HepG2 (cell line): Measurements from ENCODE around the gene TSSK2.

Experiments used
- ESRRA ChIP-seq: sonication (generic); formaldehyde crosslinking; IDR thresholded peaks from 2 replicates; pipeline ENCODE4 v1.5.1; 2020; ENCODE audit warnings: mild to moderate bottlenecking, low read depth, missing genetic modification reagents
- EZH2 ChIP-seq: conservative IDR thresholded peaks from 2 replicates; pipeline ENCODE4 v1.6.1; 2012; ENCODE audit warnings: mild to moderate bottlenecking, low read depth, low read length, moderate library complexity
- HNRNPH1 ChIP-seq: fragments of 200-400 bp; formaldehyde crosslinking; optimal IDR thresholded peaks from 2 replicates; pipeline ENCODE3; 2017; ENCODE audit warnings: mild to moderate bottlenecking, low read depth, low read length
- IRF2 ChIP-seq: IDR thresholded peaks from 2 replicates; pipeline ENCODE4 v1.6.1; 2018; ENCODE audit warnings: missing genetic modification reagents, missing compliant biosample characterization
- KAT7 ChIP-seq: IDR thresholded peaks from 2 replicates; pipeline ENCODE4 v1.6.1; 2018; ENCODE audit warnings: borderline replicate concordance, missing compliant biosample characterization
- TCF12 ChIP-seq, 2 experiments: fragments of 450-650 bp in 1 of 2; sonication (generic) in 1 of 2; formaldehyde crosslinking in 1 of 2; IDR thresholded peaks; 2 replicates each; pipeline versions ENCODE4 v1.6.1 to v1.8.0; 2017 to 2022; ENCODE audit warnings: antibody characterized with exemption in 1 of 2, mild to moderate bottlenecking in 1 of 2, missing genetic modification reagents in 1 of 2, moderate library complexity in 1 of 2
- TOE1 ChIP-seq: sonication (generic); formaldehyde crosslinking; IDR thresholded peaks from 2 replicates; pipeline ENCODE4 v1.4.0; 2020; ENCODE audit warnings: mild to moderate bottlenecking, missing genetic modification reagents
- TF ChIP-seq, protein P1 (sequence below), 2 experiments: sonication (generic) in 1 of 2; formaldehyde crosslinking in 1 of 2; IDR thresholded peaks; 2 replicates each; pipeline versions ENCODE4 v1.4.0 to v1.6.1; 2016 to 2020; ENCODE audit warnings: borderline replicate concordance in 1 of 2, low read depth in 1 of 2, mild to moderate bottlenecking in 1 of 2, missing genetic modification reagents in 1 of 2
- TF ChIP-seq, protein P2 (sequence below): sonication (generic); formaldehyde crosslinking; IDR thresholded peaks from 2 replicates; pipeline ENCODE4 v1.5.0; 2020; ENCODE audit warnings: mild to moderate bottlenecking, missing genetic modification reagents, moderate library complexity

DNA sequence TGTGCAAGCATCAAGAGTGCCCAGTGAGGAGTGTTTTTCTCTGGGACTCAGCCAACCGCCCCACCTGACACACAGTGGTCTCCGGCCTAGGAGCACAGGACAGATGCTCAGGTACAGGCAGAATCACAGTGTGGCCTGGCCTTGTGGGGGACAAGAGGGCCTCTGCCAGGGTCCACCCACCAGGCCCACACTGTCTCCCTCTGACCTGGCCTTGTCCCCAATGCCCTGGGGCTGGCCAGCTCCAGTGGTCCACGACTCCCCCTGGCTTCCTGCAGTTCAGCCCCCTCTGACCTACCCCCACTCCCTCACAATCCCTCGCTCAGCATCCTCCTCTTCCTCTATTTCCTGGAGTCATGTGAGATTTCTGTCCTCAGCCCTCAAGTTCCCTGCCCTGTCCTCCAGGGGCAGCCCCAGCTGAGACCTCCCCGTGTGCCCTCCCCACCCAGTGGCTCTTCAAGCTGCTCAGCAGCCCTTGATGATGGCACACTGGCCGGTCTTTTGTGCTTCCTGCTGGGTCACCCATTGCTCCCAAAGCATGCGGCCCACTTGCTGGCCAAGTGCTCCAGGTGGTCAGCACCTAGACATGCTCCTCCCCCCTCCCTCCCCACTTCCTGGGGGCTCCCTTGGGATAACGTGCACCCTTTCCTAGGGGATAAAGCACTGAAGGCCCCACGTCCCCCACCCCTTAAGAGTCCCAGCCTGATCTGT lies 1.7 kb downstream of the TSSK2 start:
- TF ChIP-seq, protein P1, sequence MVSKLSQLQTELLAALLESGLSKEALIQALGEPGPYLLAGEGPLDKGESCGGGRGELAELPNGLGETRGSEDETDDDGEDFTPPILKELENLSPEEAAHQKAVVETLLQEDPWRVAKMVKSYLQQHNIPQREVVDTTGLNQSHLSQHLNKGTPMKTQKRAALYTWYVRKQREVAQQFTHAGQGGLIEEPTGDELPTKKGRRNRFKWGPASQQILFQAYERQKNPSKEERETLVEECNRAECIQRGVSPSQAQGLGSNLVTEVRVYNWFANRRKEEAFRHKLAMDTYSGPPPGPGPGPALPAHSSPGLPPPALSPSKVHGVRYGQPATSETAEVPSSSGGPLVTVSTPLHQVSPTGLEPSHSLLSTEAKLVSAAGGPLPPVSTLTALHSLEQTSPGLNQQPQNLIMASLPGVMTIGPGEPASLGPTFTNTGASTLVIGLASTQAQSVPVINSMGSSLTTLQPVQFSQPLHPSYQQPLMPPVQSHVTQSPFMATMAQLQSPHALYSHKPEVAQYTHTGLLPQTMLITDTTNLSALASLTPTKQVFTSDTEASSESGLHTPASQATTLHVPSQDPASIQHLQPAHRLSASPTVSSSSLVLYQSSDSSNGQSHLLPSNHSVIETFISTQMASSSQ (IDR thresholded peaks at IDR 0.05; ENCODE audit: low read depth) = no peak
- TF ChIP-seq, protein P1 (CRISPR knock-in tag; IDR thresholded peaks at IDR 0.05; ENCODE audit: borderline replicate concordance) = no peak
- TF ChIP-seq, protein P2, sequence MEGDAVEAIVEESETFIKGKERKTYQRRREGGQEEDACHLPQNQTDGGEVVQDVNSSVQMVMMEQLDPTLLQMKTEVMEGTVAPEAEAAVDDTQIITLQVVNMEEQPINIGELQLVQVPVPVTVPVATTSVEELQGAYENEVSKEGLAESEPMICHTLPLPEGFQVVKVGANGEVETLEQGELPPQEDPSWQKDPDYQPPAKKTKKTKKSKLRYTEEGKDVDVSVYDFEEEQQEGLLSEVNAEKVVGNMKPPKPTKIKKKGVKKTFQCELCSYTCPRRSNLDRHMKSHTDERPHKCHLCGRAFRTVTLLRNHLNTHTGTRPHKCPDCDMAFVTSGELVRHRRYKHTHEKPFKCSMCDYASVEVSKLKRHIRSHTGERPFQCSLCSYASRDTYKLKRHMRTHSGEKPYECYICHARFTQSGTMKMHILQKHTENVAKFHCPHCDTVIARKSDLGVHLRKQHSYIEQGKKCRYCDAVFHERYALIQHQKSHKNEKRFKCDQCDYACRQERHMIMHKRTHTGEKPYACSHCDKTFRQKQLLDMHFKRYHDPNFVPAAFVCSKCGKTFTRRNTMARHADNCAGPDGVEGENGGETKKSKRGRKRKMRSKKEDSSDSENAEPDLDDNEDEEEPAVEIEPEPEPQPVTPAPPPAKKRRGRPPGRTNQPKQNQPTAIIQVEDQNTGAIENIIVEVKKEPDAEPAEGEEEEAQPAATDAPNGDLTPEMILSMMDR (CRISPR knock-in tag) = no peak
- no peak for TF ChIP-seq EZH2
- no peak for TF ChIP-seq ESRRA (CRISPR knock-in tag)
- TF ChIP-seq TCF12 (IDR thresholded peaks at IDR 0.05) = no peak
- no peak for TF ChIP-seq TCF12 (CRISPR knock-in tag; IDR thresholded peaks at IDR 0.05)
- no peak for TF ChIP-seq KAT7
- no peak for TF ChIP-seq HNRNPH1
- no peak for TF ChIP-seq IRF2 (CRISPR knock-in tag)
- no peak for TF ChIP-seq TOE1
